NB4 (cell line): ENCODE results near the gene C4BPB.

Experiments
- CTCF ChIP-seq: IDR thresholded peaks from one replicate; pipeline ENCODE4 v1.5.1; 2012; ENCODE audit warnings: low read depth, low read length
- MAX ChIP-seq: IDR thresholded peaks from 2 replicates; pipeline ENCODE4 v1.6.1; 2011; ENCODE audit warnings: low read depth, low read length
- POLR2A ChIP-seq: IDR thresholded peaks from 2 replicates; pipeline ENCODE4 v1.6.1; 2011; ENCODE audit warnings: mild to moderate bottlenecking; ENCODE audit not compliant: insufficient read length; ENCODE audit errors: extremely low read depth

GRCh38 chr1:207049054-207049453 is 39.6 kb upstream of the C4BPB start:
- TF ChIP-seq CTCF: no peak
- no peak for TF ChIP-seq MAX
- TF ChIP-seq POLR2A: no peak
